GM18498 (cell line): Measurements from ENCODE around the gene AUTS2.
"Not testable (repeated sequence)": the region's sequence is repeated elsewhere in the genome, so short reads cannot be mapped to it uniquely, and the experiment has no call there.

Experiments
- ATAC-seq: cut with Tn5 transposase; IDR thresholded peaks from one replicate; pipeline ENCODE4 v1.9.1; 2021; ENCODE audit warnings: mild to moderate bottlenecking, moderate library complexity; ENCODE audit not compliant: unreplicated experiment

Gene AUTS2

GRCh38 chr7:70352088-70352487 is 753.8 kb downstream of the AUTS2 start:
- ATAC-seq = no peak

GRCh38 chr7:70352906-70353305 is 754.6 kb downstream of the AUTS2 start:
- no peak for ATAC-seq

- no peak for ATAC-seq
These were observed 755.2 kb downstream of the AUTS2 start for GRCh38 chr7:70353330-70353945.

- no peak for ATAC-seq
These were observed 755.7 kb downstream of the AUTS2 start for GRCh38 chr7:70353946-70354335.

- ATAC-seq = no peak
These were observed 756.3 kb downstream of the AUTS2 start for GRCh38 chr7:70354409-70355169.

GRCh38 chr7:70355198-70356020 is 757.1 kb downstream of the AUTS2 start:
- no peak for ATAC-seq

GRCh38 chr7:70356085-70356786 is 758.0 kb downstream of the AUTS2 start:
- ATAC-seq = no peak

GRCh38 chr7:70356787-70357328 is 758.6 kb downstream of the AUTS2 start:
- no peak for ATAC-seq

- ATAC-seq = no peak
These were observed 762.3 kb downstream of the AUTS2 start for GRCh38 chr7:70360557-70360956.

- no peak for ATAC-seq
These were observed 763.5 kb downstream of the AUTS2 start for GRCh38 chr7:70361821-70362220.

- not testable (repeated sequence) for ATAC-seq
These were observed 766.1 kb downstream of the AUTS2 start for GRCh38 chr7:70364393-70364792.

- no peak for ATAC-seq
These were observed 773.4 kb downstream of the AUTS2 start for GRCh38 chr7:70371652-70372051.

GRCh38 chr7:70372768-70373515 is 774.7 kb downstream of the AUTS2 start:
- no peak for ATAC-seq

- no peak for ATAC-seq
These were observed 776.7 kb downstream of the AUTS2 start for GRCh38 chr7:70374772-70375533.

- no peak for ATAC-seq
These were observed 778.3 kb downstream of the AUTS2 start for GRCh38 chr7:70376561-70377031.

GRCh38 chr7:70377957-70378356 is 779.7 kb downstream of the AUTS2 start:
- ATAC-seq = no peak

GRCh38 chr7:70379210-70379609 is 780.9 kb downstream of the AUTS2 start:
- no peak for ATAC-seq

GRCh38 chr7:70380421-70381015 is 782.2 kb downstream of the AUTS2 start:
- ATAC-seq = no peak
